Activated CD4-positive, alpha-beta T cell treated with anti-CD3 and anti-CD28 coated beads for 36 hours (primary cell): ENCODE data around the gene ME3. TPM values are rescaled to one million over a fixed set of nuclear protein-coding genes. Genes with fewer than 3 reads are reported as not detected.
A peak's percentile ranks its signal among the peaks of the same experiment; 100 is the strongest.
"Not testable (repeated sequence)": the region's sequence is repeated elsewhere in the genome, so short reads cannot be mapped to it uniquely, and the experiment has no call there.

ENCODE experiments used
- ATAC-seq: fragments of 200-7000 bp; cut with Tn5 transposase; one replicate; pipeline ENCODE4 v1.10.0; 2021; ENCODE audit warnings: mild to moderate bottlenecking, moderate library complexity
- CTCF ChIA-PET: fragments of 350-600 bp; sonication (Branson Sonifier 250); formaldehyde crosslinking; loops from one replicate; lab custom pipeline; 2021; ENCODE audit warnings: antibody characterized with exemption; lab: Charles Lee
- POLR2A ChIA-PET: fragments of 350-600 bp; sonication (Branson Sonifier 250); formaldehyde crosslinking; loops from one replicate; lab custom pipeline; 2021; ENCODE audit warnings: antibody characterized with exemption, inconsistent platforms; lab: Charles Lee
- DNase-seq: peaks from one replicate; pipeline ENCODE4 v3.0.0-alpha.2; 2020
- H3K27ac Mint-ChIP-seq: one replicate; pipeline ENCODE4 v1.8.0; 2021; ENCODE audit warnings: mixed read lengths
- H3K27me3 Mint-ChIP-seq: one replicate; pipeline ENCODE4 v1.8.0; 2021; ENCODE audit warnings: mixed read lengths
- H3K36me3 Mint-ChIP-seq: one replicate; pipeline ENCODE4 v1.8.0; 2021; ENCODE audit warnings: low read depth, mixed read lengths
- H3K4me1 Mint-ChIP-seq: one replicate; pipeline ENCODE4 v1.8.0; 2021; ENCODE audit warnings: mixed read lengths
- H3K4me3 Mint-ChIP-seq: one replicate; pipeline ENCODE4 v1.8.0; 2021; ENCODE audit warnings: mild to moderate bottlenecking, moderate library complexity, mixed read lengths
- H3K9me3 Mint-ChIP-seq: one replicate; pipeline ENCODE4 v1.8.0; 2021; ENCODE audit warnings: low read depth, mixed read lengths
- intact Hi-C, 2 experiments: fragments of 100-400 bp; cut with DNase I in 1 of 2; cut with micrococcal nuclease in 1 of 2; formaldehyde crosslinking; loops; one replicate each; pipeline versions ENCODE4 v1.14.2 to v1.15.1; 2022 to 2024; cut with DNase I, micrococcal nuclease
- total RNA-seq, 2 experiments: library from RNA; stranded (reverse); gene quantifications; one replicate each; pipeline ENCODE4 v1.2.3, GENCODE V29; 2021

The ME3 gene
- total RNA-seq, 2 experiments from 2014 or later: 4.0 to 6.0 TPM

DNA sequence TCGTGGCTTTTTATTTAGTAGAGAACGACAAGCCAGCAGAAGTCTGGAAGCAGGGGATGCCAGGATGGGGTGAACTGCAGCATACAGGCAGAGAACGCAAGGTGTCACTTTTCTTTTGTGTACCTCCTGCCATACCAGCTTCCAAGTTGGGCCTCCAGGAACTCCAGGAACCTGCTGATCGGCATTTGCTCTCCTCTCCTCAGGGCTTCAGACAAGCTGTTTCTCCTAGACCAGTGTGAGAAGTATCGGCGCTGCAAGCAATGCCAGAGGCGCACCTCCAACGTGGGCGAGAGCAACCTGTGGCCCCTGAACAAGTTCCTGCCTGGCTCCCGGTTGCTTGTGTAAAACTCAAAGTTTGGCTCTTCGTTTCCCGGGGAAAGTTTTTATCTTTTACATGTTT is 250.0 kb downstream of the ME3 start:
- Mint-ChIP-seq H3K36me3 (no peaks in the 10 kb centered on the region), H3K27ac (no peak overlapping the region), H3K27me3 (no peaks in the 10 kb centered on the region), H3K9me3 (peaks cover 5% of the 10 kb centered on the region), H3K4me3 (no peak overlapping the region), H3K4me1 (peaks cover 10% of the 10 kb centered on the region)
- DNase-seq (no peak), ATAC-seq (no peak)
- ChIA-PET POLR2A (no interaction called here), CTCF (interaction anchor here (0.6 kb wide), 1 partner anchor 149 kb away, joined by 3 read pairs; no protein-coding TSS in a partner anchor)
- intact Hi-C loops: no loop called here

DNA sequence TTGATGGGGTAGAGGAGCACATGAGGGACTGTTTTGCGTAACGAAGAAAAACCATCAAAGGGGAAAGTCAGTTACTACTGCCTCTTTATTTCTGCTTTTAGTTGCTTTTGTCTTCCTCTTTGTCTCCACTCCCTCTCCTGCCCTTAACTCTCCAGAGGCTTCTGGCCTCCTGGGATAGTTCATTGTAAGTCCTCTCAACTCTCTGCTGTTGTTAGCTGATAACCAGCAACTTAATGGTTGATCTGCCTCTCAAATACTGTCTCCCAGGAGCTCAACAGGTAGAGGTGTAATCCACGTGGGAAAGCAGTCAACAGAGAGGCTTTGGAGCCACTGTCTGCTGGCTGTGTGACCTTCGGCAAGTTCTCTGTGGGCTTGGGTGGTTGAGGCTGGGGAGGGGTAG is 250.5 kb downstream of the ME3 start:
- intact Hi-C loops: no loop called here
- Mint-ChIP-seq H3K4me1 (peaks cover 10% of the 10 kb centered on the region), H3K36me3 (no peaks in the 10 kb centered on the region), H3K9me3 (peaks cover 5% of the 10 kb centered on the region), H3K27me3 (no peaks in the 10 kb centered on the region), H3K4me3 (no peak overlapping the region), H3K27ac (no peak overlapping the region)
- POLR2A ChIA-PET: no interaction called here
- DNase-seq (no peak), ATAC-seq (no peak)
- CTCF ChIA-PET: interaction anchor here (0.6 kb wide), 3 partner anchors 150 to 911 kb away, joined by 3 read pairs; no protein-coding TSS in a partner anchor

DNA sequence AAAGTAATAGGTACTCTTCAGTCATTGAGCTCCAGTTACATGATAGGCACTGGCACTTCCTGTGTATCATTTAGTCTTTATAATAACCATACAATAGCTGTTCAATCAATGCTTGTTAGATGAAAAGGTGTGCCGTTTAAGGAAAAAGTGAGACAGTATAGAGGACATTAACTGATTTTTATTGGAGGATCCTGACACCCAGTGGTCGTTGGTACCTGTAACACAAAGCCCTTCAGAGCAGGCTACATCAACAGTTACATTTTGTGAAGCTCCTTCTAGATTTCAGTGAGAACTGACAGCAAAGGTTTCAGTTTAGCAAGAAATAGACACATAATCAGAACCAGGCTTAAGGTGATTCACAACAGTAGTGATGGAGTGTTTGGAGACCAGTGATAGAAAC is 253.5 kb downstream of the ME3 start:
- DNase-seq: peak; percentile 19
- ChIA-PET CTCF (interaction anchor here (0.8 to 1.5 kb wide), 6 partner anchors 36 to 564 kb away, joined by 3 read pairs; partner anchors contain the start of gene CCDC83), POLR2A (no interaction called here)
- Mint-ChIP-seq H3K36me3 (no peaks in the 10 kb centered on the region), H3K4me3 (no peak overlapping the region), H3K27me3 (no peaks in the 10 kb centered on the region), H3K4me1 (peaks cover 10% of the 10 kb centered on the region), H3K9me3 (no peaks in the 10 kb centered on the region), H3K27ac (no peak overlapping the region)
- peak; percentile 83 for ATAC-seq
- intact Hi-C loops: loop anchor here (1.0 to 10.0 kb wide), 3 partner anchors 474 to 565 kb away; no protein-coding TSS in a partner anchor

DNA sequence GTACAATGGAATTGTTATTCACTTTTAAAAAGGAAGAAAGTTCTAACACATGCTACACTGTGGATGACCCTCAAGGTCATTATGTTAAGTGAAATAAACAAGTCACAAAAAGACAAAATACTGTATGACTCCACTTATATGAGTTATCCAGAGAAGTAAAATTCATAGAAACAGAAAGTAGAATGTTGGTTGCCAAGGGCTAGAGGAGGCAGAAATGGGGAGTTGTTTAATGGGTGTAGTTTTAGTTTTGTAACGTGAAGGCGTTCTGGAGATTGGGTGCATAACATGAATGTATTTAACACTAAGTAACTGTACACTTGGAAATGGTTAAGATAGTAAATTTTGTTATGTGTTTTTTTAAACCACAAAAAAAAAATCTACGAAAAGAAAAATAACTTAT is 253.9 kb downstream of the ME3 start:
- intact Hi-C loops: loop anchor here (2.0 to 10.0 kb wide), 2 partner anchors 474 to 478 kb away; no protein-coding TSS in a partner anchor
- no peak overlapping the region for H3K27ac Mint-ChIP-seq
- DNase-seq (no peak), ATAC-seq (peak; percentile 60)
- no peak overlapping the region for H3K4me3 Mint-ChIP-seq
- no peaks in the 10 kb centered on the region for H3K36me3 Mint-ChIP-seq
- CTCF ChIA-PET: interaction anchor here (0.8 to 1.5 kb wide), 5 partner anchors 37 to 564 kb away, joined by 3 read pairs; partner anchors contain the start of gene CCDC83
- POLR2A ChIA-PET: no interaction called here
- H3K4me1 Mint-ChIP-seq: peaks cover 10% of the 10 kb centered on the region
- no peaks in the 10 kb centered on the region for H3K9me3 Mint-ChIP-seq
- H3K27me3 Mint-ChIP-seq: no peaks in the 10 kb centered on the region

GRCh38 chr11:86418106-86418505 is 254.3 kb downstream of the ME3 start:
- no peak for ATAC-seq
- POLR2A ChIA-PET: no interaction called here
- no peak for DNase-seq
- Mint-ChIP-seq H3K27me3 (no peaks in the 10 kb centered on the region), H3K4me3 (no peak overlapping the region), H3K27ac (no peak overlapping the region), H3K4me1 (peaks cover 10% of the 10 kb centered on the region), H3K36me3 (no peaks in the 10 kb centered on the region), H3K9me3 (no peaks in the 10 kb centered on the region)
- CTCF ChIA-PET: no interaction called here
- intact Hi-C loops: loop anchor here (2.0 to 10.0 kb wide), 2 partner anchors 473 to 477 kb away; no protein-coding TSS in a partner anchor

DNA sequence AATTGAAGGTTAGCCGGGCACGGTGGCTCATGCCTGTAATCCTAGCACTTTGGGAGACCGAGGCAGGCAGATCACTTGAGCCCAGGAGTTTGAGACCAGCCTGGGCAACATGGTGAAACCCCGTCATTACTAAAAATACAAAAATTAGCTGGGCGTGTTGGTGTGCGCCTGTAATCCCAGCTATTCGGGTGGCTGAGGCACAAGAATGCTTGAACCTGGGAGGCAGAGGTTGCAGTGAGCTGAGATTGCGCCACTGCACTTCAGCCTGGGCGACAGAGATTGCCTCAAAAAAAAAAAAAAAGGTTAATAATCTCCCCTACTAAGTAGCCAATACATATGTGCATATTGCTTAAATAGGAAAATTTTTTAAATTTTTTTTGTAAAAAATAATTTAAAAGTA is 255.5 kb downstream of the ME3 start:
- intact Hi-C loops: loop anchor here in 1 of 2 experiments (10.0 kb wide), 1 partner anchor 472 kb away; no protein-coding TSS in a partner anchor
- H3K36me3 Mint-ChIP-seq, H3K27ac Mint-ChIP-seq, H3K4me1 Mint-ChIP-seq, CTCF ChIA-PET, H3K9me3 Mint-ChIP-seq, H3K4me3 Mint-ChIP-seq, DNase-seq, ATAC-seq, H3K27me3 Mint-ChIP-seq, POLR2A ChIA-PET: not testable (repeated sequence)

- POLR2A ChIA-PET: no interaction called here
- no peaks in the 10 kb centered on the region for H3K36me3 Mint-ChIP-seq
- CTCF ChIA-PET: no interaction called here
These were observed 255.9 kb downstream of the ME3 start for GRCh38 chr11:86416494-86416893.

DNA sequence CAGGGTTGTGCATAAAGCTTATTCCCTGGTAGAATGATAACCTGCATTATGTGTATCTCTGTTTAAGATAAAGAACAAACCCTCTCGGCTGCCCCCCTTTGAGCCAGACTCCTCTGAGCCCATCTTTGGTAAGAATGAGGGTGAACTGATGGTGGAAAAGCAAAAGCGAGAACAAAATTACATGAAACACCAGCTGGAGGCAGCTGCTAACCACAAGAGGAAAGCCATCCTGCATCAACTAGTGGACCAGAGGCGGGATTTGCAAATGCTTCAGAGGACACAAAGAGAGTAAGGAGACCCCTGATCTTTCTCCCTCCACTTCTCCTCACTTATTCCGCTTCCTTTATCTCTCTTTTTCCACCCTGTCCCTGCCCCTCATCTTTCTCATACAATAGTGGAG is 257.4 kb downstream of the ME3 start:
- intact Hi-C loops: loop anchor here in 1 of 2 experiments (10.0 kb wide), 1 partner anchor 470 kb away; no protein-coding TSS in a partner anchor
- Mint-ChIP-seq H3K27me3 (no peaks in the 10 kb centered on the region), H3K4me1 (peaks cover 10% of the 10 kb centered on the region), H3K36me3 (no peaks in the 10 kb centered on the region), H3K4me3 (no peak overlapping the region), H3K27ac (no peak overlapping the region), H3K9me3 (no peaks in the 10 kb centered on the region)
- DNase-seq: no peak
- ChIA-PET CTCF (no interaction called here), POLR2A (no interaction called here)
- no peak for ATAC-seq

More at GRCh38 chr11:86416494-86416893, 255.9 kb downstream of the ME3 start:
- Mint-ChIP-seq H3K27ac (no peak overlapping the region), H3K4me1 (peaks cover 10% of the 10 kb centered on the region), H3K4me3 (no peak overlapping the region), H3K9me3 (no peaks in the 10 kb centered on the region), H3K27me3 (no peaks in the 10 kb centered on the region)
- DNase-seq (no peak), ATAC-seq (no peak)
- intact Hi-C loops: loop anchor here in 1 of 2 experiments (10.0 kb wide), 1 partner anchor 472 kb away; no protein-coding TSS in a partner anchor

DNA sequence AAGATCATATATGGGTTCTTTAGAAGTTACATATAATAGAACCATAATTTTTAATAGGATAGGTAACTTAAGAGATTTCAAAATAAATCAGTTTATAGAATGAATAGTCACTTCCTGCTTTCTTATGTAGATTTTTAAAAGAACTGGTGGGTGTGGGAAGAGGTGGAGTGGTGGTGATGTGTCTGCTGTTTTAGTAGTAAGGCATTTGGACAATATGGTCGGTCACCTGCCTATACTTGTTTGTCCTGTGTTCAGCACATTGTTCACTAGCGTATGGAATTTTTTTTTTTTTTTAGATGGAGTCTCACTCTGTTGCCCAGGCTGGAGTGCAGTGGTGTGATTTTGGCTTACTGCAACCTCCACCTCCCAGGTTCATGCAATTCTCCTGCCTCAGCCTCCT is 258.4 kb downstream of the ME3 start:
- ChIA-PET CTCF (no interaction called here), POLR2A (interaction anchor here (0.5 kb wide), 1 partner anchor 421 kb away, joined by 3 read pairs; no protein-coding TSS in a partner anchor)
- Mint-ChIP-seq H3K36me3 (no peaks in the 10 kb centered on the region), H3K4me1 (peaks cover 9% of the 10 kb centered on the region), H3K27ac (no peak overlapping the region), H3K4me3 (no peak overlapping the region), H3K27me3 (no peaks in the 10 kb centered on the region), H3K9me3 (no peaks in the 10 kb centered on the region)
- intact Hi-C loops: loop anchor here in 1 of 2 experiments (10.0 kb wide), 1 partner anchor 469 kb away; no protein-coding TSS in a partner anchor
- ATAC-seq: no peak
- no peak for DNase-seq

GRCh38 chr11:86408845-86409244 is 263.6 kb downstream of the ME3 start:
- ChIA-PET CTCF (no interaction called here), POLR2A (no interaction called here)
- intact Hi-C loops: no loop called here
- no peaks in the 10 kb centered on the region for H3K36me3 Mint-ChIP-seq
- ATAC-seq: no peak
- no peak overlapping the region for H3K4me3 Mint-ChIP-seq
- H3K27ac Mint-ChIP-seq: no peak overlapping the region
- no peaks in the 10 kb centered on the region for H3K27me3 Mint-ChIP-seq
- DNase-seq: no peak
- no peaks in the 10 kb centered on the region for H3K9me3 Mint-ChIP-seq
- no peaks in the 10 kb centered on the region for H3K4me1 Mint-ChIP-seq

- Mint-ChIP-seq H3K9me3 (no peaks in the 10 kb centered on the region), H3K4me3 (no peak overlapping the region), H3K4me1 (no peaks in the 10 kb centered on the region), H3K27me3 (no peaks in the 10 kb centered on the region), H3K27ac (no peak overlapping the region), H3K36me3 (no peaks in the 10 kb centered on the region)
- no peak for ATAC-seq
- DNase-seq: no peak
- CTCF ChIA-PET: no interaction called here
- POLR2A ChIA-PET: no interaction called here
- intact Hi-C loops: no loop called here
These were observed 269.0 kb downstream of the ME3 start for GRCh38 chr11:86403458-86403857.

GRCh38 chr11:86398106-86398505 is 274.3 kb downstream of the ME3 start:
- no peaks in the 10 kb centered on the region for H3K9me3 Mint-ChIP-seq
- ChIA-PET POLR2A (no interaction called here), CTCF (interaction anchor here (0.6 to 0.7 kb wide), 3 partner anchors 201 to 842 kb away, joined by 3 to 6 read pairs (median 3); no protein-coding TSS in a partner anchor)
- no peaks in the 10 kb centered on the region for H3K4me1 Mint-ChIP-seq
- ATAC-seq (no peak), DNase-seq (no peak)
- H3K27me3 Mint-ChIP-seq: no peaks in the 10 kb centered on the region
- H3K27ac Mint-ChIP-seq: no peak overlapping the region
- no peaks in the 10 kb centered on the region for H3K36me3 Mint-ChIP-seq
- no peak overlapping the region for H3K4me3 Mint-ChIP-seq
- intact Hi-C loops: no loop called here
